Activated CD4-positive, CD25-positive, alpha-beta regulatory T cell (primary cell): ENCODE results near the gene CA5A.
"Not testable (repeated sequence)": the region's sequence is repeated elsewhere in the genome, so short reads cannot be mapped to it uniquely, and the experiment has no call there.

Experiments used
- DNase-seq, 4 experiments: peaks; one replicate each; lab custom pipeline; 2025; lab: John Stamatoyannopoulos, UW

CA5A gene

DNA sequence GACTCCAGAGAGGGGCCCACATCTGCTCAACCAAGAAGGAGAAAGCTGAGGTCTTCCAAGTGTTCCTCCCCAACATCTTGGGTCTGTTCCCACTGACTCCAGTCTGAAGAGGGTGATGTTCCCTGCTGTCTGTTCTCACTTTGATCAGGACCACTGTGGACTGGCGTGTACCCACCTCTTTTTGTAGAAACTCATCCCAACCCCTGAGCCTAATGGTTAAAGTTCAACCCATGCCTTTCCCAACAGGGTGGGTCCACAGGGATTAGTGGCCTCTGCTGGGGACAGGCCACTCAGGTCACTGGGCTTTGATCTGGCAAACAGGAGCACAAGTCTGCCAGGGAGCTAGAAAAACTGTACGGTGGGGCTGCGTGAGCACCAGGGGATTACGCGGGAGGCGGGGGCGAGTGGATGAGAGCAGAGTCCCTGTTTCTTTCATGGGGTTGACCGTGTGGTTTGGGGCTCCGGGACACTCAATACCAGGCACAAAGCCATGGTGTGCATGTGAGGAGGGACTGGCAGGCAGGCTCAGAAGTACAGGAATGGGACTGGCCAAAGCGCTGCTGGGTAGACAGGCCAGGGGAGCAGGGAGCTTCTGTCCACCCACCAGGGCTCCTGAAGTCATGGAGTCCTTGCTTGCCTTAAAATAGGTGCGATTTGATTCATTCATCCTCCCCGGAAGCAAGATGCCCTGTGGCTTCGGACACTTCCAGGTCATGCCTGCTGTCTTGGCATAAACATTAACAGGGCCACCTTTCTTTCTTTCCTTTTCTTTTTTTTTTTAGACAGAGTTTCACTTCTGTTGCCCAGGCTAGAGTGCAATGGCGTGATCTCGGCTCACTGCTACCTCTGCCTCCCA is at the start of gene CA5A:
CA5A (minus strand) TSS at position 155 of the 856 bp plus-strand sequence; CDS start at position 76, 79 bp downstream.
- no peak for DNase-seq

DNA sequence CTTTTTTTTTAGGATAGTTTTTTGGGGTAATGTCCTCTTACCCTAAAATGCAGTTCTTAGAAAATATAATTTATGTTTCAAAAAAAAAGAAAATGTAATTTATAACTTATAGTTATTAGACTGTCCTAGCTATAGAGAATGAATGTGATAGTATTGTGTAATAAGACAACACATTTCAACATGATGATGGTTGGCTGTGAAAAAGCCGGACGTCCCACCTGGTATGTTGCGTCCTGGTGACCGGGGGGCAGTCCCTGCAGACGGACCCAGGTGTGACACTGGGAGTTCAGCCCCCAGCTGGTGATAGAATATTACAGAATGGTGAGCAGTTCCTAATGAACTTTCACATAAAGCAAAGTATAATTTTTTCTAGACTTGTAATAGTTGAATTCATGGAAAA is 49.2 kb upstream of the CA5A start:
- DNase-seq, result not testable (repeated sequence)

DNA sequence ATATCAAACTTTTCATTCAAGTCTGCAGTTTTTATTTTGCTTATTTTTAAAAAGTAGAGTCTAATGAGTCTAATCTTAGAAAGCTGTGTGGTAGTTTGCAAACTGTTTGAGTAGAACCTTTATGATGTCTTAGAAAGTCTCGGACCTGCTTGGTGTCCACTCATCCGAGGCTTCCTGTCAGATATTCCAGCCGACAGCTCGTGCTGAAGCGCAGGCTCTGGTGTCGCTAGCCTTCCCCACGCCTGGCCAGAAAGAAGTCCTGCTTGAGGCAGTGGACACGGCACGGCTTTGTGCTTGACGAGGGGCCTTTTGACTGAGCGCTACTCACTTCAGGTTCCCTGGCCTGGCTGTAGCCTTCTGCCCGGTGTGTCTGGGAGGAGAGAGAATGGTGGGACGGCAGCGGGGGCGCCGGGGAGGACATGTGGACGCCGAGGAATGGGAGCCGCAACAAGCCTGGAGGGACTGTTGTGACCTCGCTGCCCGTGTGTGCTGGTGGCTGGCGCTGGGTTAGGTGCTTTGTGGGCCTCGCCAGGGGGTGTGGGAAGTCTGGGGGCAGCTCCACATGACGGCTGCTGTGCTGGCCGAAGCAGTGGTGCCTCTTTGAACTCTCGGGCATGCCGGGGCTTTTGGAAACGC is 48.4 kb upstream of the CA5A start:
- no peak for DNase-seq

DNA sequence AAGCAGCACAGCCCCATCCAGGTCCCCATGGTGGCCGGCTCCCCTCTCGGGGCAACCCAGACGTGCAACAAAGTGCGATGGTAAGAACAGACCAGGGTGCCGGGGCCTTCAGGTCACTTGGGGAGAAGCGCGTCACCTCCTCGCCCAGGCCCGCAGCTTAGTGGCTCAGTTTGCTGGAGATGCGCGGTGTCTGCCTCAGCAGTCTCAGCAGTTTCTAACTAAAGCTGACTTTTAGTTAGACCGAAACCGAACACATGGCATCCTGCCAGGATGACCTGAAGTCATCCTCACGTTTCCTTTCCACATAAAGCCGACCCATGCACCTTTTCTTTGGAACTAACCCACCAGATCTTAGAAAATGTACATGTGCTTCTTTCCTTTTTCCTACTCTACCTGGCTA is 47.9 kb upstream of the CA5A start:
- not testable (repeated sequence) for DNase-seq

DNA sequence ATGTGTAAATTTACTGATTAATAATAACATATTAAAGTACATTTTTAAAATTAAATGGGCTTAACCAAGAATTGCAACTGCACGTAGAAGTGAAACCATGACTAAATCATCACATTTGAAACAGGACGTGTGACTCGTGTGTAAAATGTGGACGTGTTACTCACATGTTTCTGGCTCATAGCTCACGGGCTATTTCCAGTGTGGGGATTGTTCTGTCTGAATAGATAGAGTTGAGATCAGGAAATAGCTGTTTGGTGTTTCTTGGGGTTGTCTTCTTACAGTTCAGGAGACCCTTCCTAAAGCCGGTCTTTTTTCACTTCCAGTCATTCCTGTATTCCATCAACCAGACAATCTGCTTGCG is 47.4 kb upstream of the CA5A start:
- not testable (repeated sequence) for DNase-seq

DNA sequence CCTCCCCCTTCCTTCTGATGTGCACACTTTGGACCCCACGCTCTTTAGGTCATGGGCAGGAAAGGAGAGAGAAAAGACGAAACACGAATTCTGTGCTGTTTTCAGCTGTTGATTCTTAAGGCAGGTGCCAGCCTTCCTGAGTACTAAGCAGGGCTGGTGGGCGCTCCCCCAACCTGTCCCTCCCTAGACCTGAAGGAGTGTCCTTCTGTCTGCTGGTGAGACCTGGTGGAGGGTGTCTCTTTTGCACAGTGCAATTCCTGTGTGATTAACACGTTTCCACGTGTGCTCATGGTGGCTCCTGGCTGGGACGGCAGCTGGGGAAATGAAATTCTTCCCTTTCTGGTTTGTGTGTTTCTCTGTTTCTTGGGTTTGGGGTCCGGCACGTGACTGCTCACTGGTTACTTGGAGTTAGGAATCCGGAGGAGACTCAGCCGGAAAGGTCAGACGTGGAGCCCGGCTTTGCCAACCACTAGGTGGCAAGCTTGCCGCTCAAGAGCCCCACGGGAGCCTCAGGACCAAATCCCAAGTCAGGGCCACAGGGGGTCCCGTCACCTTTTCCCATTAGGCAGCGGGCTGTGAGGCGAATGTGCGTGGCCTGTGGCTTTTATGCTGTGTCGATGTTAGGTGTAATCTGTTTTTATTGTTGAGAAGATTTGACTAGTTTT is 46.9 kb upstream of the CA5A start:
- not testable (repeated sequence) for DNase-seq

DNA sequence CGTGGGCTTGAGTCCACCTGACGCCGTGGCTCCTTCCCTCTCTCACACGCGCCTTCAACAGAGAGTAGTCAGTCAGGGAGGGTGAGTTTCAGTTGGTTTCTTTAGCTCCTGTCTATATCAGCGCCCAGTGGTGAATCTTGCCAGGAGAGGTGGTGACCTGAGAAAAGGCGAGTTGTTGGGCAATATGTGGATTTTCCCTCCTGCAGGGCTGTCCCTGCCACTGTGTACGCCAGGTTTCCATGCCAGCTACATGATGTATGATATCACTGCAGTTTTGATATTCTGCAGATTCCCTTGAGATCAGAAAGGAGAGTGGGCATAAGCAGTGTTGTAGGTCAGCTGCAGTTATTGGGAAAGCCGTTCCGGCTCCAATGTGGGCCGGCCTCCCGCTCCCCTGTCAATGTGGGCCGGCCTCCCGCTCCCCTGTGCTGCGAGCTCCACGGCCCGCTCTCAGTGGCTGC is 46.3 kb upstream of the CA5A start:
- DNase-seq, result no peak

DNA sequence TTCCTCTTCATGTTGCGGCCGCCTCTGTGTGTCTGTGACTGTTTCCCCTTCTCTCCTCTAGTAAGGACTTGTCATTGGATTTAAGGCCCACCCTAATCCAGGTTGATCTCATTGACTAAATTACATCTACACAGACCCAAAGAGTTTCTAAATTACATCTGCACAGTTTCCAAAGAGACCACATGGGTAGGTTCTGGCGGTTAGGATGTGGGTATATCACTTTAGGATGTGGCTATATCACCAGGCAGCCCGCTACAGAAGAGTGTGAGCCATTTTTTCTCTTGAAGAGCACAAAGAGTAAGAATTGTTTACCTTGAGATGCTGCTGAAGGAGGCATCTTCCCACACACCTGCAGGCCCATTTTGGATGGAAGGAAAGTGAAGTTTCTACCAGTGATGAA is 45.0 kb upstream of the CA5A start:
- not testable (repeated sequence) for DNase-seq

DNA sequence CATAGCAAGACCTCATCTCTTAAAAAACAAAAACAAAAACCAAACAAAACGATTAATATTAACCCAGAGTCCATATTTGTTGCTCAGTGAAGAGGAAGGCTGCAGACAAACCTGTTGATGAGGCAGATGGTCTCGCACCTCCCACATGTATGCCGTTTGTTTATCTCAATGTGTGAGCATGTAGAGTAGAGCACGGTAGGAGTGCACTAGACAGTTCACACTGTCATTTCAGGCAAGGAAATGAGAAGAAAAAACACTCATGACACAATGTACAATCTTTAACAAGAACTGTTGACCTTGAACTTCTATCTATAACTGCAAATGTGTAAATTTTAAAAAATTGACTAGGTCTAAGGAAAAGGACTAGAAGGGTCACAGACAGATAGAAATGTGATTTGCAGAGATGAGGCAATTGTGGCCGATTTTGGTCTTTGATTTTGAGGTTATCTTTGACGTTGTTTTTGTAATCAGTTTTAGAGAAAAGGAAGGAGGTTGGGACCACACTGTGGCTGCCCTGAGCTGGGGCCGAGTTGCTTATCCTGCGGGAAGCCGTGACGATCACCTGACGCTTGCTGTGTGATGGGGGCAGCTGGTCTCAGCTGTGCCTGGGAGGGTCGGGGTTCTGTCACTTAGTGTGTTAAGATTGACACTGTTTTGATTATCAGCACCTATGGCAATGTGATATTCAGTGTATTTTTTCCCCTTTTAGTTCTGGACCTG is 43.7 kb upstream of the CA5A start:
- not testable (repeated sequence) for DNase-seq

DNA sequence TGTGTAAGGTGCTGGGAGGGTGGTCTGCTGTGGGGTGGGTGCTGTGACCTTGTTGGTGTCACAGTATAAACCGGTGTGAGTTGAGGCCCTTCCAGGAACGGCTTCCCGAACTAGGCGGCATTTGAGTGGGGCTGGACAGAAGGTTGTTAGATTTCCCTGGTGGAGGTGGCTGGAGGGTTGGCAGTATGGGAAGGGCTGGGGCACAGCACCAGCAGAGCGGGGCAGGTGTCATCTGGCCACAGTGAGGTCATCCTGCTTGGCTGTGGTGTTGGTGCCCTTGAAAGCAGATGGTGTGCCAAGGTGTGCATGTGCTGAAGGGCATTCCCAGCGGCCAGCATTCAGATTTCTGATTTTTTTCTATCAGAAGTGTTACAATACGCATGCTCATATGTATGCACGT is 43.0 kb upstream of the CA5A start:
- DNase-seq, result no peak

DNA sequence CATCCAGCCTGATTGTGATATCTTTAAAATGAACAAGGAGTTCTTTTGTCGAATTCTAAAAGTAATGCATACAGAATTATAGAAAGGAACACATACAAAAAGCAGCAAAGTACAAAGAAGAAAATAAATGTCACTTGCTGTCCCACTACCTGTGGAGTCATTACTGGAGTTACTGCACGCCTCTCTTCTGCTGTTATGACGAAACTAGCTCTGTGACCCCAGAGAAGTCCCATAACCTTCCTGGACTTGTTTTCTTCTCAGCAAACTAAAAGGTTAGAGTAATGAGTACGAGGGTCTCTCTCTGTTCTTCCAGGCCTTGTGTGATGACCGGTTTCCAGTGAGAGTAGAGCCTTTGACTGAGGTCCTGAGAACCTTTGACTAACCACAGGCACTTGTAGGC is 41.8 kb upstream of the CA5A start:
- DNase-seq, result no peak

DNA sequence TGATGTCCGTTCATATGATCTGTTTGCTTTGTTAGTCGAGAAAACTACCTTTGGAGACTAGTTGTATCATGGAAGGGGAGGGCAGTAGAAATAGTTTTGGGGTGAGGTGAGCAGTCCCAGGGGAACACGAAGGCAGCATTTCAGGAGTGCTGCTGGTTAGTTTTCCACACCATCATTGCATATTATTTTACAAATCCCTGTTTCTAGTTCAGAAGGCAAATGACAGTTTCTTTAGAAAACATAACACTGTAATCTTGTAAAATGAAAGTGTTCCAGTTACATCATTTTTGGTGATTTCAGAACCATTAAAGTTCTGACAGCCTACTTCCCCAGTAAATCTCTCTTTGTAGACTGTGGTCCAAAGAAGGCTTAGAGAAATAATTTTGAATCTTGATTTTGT is 40.3 kb upstream of the CA5A start:
- no peak for DNase-seq

DNA sequence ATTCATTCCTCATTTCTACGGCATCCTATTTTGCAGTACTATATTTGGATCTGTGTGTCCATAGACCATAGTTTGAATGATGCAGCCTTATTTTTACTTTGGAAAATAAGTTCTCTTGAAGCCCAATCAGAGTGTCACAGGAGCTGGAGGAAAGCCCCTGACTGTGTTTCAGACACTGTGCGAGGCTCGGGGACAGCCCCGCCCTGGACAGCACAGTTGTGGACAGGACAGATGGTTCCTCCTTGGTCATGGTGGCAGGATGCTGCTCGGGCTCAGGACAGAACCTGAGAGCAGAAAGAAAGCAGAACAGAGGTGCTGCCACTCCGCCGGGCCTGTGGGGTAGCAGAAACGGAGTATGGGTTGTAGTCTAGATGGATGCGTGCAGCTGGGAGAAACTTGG is 37.8 kb upstream of the CA5A start:
- DNase-seq, result no peak

DNA sequence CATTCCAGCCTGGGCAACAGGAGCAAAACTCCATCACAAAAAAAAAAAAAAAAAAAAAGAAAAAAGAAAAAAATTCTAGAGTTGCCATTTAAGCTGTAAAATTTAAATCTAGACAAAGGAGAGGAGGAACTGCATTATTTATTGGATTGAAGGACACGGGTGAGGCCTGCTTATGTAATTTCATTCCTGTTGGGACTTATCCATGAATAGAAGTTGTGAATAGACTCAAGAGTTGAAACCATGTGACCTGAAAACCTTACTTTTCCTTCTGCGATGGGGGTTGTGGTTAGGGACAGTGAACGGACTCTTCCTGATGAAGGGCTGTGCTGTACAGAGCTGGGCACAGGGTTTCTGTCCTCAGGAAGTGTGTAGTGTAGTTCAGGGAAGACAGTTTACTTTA is 37.4 kb upstream of the CA5A start:
- DNase-seq, result no peak

DNA sequence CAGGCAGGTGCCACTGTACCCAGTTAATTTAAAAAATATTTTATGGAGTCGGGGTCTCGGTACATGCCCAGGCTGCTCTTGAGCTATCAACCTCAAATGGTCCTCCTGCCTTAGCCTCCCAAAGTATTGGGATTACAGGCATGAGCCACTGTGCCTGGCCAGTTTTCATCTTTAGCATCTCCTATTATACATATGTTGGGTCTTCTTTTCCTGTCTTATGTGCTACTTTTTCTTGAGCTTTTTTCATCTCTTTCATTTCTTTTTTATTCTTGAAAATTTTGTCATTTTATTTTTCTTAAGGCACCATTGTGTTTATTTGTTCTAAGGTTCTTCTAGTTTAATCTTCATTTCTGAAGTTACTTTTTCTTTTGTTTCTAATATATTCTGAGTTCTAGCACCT is 35.6 kb upstream of the CA5A start:
- no peak for DNase-seq

DNA sequence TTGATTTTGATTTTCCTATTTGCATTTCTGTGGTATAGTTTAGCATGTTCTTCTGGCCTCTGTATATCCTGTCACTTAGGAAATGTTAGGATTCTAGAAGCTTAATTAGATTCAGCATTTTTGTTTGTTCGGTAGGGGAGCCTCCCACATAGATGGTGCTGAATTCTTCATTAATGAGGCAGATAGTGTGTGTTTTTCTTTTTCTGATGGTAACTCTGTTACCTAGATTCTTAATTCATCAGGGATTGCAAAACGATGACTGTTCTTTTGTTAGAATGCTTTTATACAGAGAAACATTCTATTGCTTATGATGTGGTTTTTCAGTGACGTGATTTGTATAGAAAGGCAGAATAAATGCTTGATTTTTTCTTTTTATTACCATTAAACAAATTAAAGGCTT is 33.9 kb upstream of the CA5A start:
- no peak for DNase-seq

DNA sequence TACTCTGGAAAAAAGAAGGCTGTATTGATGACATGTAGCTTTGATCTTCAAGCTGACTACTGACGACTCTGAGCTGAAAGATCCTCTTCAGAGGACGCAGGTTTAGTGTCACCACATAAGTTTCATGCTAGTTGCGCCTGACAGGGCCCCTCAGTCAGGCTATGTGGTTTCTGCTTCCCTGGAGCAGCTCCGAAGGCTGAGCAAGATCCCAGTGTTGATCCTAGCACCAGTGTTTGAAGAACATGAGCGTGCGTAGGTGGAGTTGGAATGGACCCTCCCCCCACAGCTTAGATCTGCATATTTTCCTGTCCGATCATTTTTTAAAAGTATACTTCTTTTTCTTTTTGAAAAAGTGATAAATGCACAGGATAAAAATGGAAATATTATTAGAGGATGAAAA is 32.2 kb upstream of the CA5A start:
- no peak for DNase-seq

DNA sequence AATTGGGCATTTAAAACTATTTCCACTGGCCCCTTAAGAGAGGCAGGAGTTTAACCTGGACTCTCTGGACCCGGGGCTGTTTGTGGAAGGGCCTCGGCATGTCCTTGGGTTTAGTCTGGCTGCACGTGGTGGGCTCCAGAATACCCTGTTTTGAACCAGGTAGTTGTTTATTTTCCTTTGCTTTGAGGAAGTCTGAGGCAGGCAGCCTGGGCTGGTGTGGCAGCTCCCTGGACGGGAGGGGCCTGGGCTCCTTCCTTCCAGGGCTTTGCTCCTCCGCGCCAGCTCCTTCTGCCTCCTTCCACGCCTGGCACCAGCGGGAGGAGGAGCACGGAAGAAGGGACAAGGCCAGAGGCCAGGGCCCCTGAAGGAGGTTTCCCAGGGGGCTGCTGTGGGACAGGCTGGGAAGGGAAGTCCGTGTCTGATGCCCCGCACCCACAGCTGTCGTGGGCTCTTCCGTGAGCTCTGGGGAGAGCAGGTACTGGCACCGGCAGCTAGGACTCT is 30.4 kb upstream of the CA5A start:
- DNase-seq, result no peak

DNA sequence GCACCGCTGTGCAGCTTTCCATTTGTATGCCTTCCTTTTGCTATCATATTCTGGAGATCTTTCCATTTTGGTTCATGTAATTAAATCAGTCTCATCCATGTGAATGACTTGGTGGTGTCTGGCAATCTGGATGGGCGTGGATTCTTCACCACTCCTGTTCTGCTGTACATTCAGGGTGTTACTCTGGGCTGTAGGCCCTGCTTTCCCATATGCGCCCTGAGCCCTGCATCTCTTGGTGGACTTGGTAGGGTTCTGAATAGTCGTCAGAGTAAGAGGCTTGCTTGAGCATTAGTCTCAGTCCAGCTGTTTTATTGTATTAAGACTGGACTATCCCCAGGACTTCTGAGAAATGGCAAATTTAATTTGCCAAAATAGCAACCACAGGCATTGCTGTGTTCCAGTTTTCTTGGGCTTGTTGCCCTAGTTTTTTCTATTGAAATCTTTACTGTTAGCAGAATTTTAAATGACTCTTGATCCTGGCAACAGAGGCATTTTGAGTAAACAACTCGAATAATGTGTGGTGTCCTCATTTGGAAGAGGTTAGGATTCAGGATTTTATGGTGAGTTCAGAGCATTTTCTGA is 29.8 kb upstream of the CA5A start:
- no peak for DNase-seq

DNA sequence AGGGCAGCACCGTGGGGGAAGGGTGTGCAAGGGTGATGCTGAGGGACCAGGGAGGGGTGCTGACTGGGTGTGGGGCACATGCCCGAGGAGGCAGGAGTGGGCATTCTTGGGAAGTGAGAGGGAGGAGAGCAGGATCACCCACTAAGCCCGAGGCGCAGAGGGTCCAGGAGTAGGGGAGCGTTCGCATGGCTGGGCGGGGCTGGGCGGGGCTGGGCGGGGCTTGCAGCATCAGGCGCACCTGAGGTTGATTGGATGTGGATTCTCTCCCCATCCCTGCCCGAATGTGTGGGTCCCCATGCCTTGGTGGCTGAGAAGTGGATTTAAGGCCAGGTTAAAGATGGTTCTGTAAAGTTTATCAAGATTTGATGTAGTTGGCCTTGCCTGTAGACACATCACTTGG is 29.1 kb upstream of the CA5A start:
- DNase-seq, result no peak

DNA sequence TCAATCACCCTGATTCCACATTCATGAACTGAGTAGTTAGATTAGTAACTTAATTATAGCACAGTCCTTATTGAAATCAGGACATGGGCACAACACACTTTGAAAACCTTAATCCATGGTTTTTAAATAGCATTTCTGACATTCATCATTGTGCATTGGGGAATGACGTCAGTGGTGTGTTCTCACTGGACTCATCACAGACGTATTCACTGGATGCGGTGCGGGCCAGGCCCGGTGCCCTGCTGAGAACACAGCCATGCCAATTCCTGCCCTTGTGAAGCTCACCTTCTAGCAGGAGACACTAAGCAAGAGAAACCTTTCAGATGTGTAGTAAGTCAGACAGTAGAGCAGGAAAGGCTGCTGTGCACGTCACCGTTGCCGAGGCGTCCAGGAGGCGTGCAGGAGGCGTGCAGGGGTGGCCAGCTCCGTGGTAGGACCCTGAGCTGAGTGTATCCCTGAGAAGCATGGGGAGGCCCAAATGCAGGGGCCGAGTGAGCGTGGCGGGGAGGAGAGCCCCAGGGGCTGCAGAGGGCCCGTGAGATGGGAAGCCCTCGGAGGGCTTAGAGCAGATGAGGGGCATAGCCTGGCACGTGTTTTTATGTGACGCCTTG is 27.8 kb upstream of the CA5A start:
- DNase-seq, result no peak
